RWPE2 (cell line): ENCODE data around the gene ANXA2.
A peak's percentile ranks its signal among the peaks of the same experiment; 100 is the strongest.
"Not testable (repeated sequence)": the region's sequence is repeated elsewhere in the genome, so short reads cannot be mapped to it uniquely, and the experiment has no call there.

Source experiments
- ATAC-seq: fragments of 200-7000 bp; cut with Tn5 transposase; 3 replicates; pipeline ENCODE4 v1.9.1; 2021; ENCODE audit warnings: low read depth
- DNase-seq: peaks from one replicate; pipeline ENCODE4 v3.0.0-alpha.2; 2020; ENCODE audit warnings: low spot score
- H3K27ac ChIP-seq: fragments of 450-650 bp; 2 replicates; pipeline ENCODE4 v1.5.1; 2017; ENCODE audit warnings: mild to moderate bottlenecking; ENCODE audit not compliant: poor library complexity, severe bottlenecking
- H3K27me3 ChIP-seq: fragments of 250-450 bp; sonication (Bioruptor Pico); 2 replicates; pipeline ENCODE4 v1.5.1; 2021; ENCODE audit warnings: mild to moderate bottlenecking, moderate library complexity; ENCODE audit not compliant: insufficient read depth, poor library complexity, severe bottlenecking
- H3K36me3 ChIP-seq: fragments of 250-450 bp; sonication (Bioruptor Pico); 2 replicates; pipeline ENCODE4 v1.5.1; 2020; ENCODE audit warnings: low read depth, mild to moderate bottlenecking, moderate library complexity
- H3K4me1 ChIP-seq: fragments of 250-450 bp; sonication (Bioruptor Pico); 2 replicates; pipeline ENCODE4 v1.5.1; 2021; ENCODE audit warnings: mild to moderate bottlenecking, moderate library complexity; ENCODE audit not compliant: insufficient read depth, poor library complexity, severe bottlenecking
- H3K4me3 ChIP-seq: fragments of 250-450 bp; sonication (Bioruptor Pico); 2 replicates; pipeline ENCODE4 v1.5.1; 2021; ENCODE audit warnings: mild to moderate bottlenecking, moderate library complexity; ENCODE audit not compliant: severe bottlenecking
- H3K9me3 ChIP-seq: fragments of 250-450 bp; sonication (Bioruptor Pico); 2 replicates; pipeline ENCODE4 v1.5.1; 2021; ENCODE audit warnings: mild to moderate bottlenecking, moderate library complexity; ENCODE audit not compliant: severe bottlenecking
- CTCF ChIP-seq: fragments of 450-650 bp; IDR thresholded peaks from one replicate; pipeline ENCODE4 v1.5.1; 2017; ENCODE audit warnings: mild to moderate bottlenecking, moderate library complexity; ENCODE audit not compliant: poor library complexity, severe bottlenecking

ANXA2 gene

DNA sequence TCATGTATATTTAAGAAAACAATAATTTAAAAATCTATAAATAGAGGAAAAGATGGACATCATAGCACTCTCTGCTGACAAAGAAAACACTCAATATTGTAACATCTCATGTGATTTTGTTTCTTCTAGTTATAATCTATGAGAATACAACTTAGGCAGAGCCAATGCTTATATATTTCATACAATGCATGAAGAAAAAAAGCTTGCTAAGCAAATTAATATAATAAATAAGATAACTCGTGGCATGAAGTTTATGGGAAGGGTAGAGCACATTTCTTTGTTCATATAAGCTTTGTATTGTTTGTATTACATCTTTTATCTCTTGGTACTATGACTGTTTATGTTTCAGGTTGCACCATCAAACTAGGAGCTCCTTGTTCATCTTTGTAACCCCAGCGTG, 7.6 kb upstream of the ANXA2 start:
- no peak for TF ChIP-seq CTCF
- peaks cover 62% of the 10 kb centered on the region for H3K4me1 ChIP-seq
- H3K27me3 ChIP-seq = no peaks in the 10 kb centered on the region
- H3K9me3 ChIP-seq = no peaks in the 10 kb centered on the region
- ATAC-seq (no peak), DNase-seq (no peak)
- peak overlapping the region; percentile 99 for H3K27ac ChIP-seq
- H3K4me3 ChIP-seq = no peak overlapping the region
- no peaks in the 10 kb centered on the region for H3K36me3 ChIP-seq

GRCh38 chr15:60404351-60404750, 6.6 kb upstream of the ANXA2 start:
- not testable (repeated sequence) for H3K36me3 ChIP-seq, H3K27me3 ChIP-seq, DNase-seq, ATAC-seq, H3K4me3 ChIP-seq, H3K27ac ChIP-seq, H3K9me3 ChIP-seq
- peaks cover 71% of the 10 kb centered on the region for H3K4me1 ChIP-seq

DNA sequence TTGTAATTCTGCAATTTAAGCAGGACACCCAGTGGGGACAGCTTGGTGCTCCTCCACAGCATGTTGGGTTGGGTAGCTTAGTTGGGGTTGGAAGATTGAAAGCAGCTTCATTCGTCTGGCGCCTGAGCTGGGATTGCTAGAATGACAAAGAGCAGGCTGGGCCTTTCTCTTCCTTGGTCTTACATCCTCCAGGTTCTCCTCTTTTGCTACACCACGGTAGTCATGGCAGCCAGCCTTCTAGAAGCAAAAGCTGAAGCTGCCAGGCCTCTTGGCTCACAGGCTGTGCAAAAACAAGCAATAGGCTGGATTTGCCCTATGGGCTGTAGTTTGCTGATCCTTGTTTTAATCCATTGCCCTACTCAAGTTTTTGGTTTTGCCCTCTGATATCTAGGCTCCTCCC, 3.2 kb upstream of the ANXA2 start:
- no peak for DNase-seq
- peak overlapping the region; percentile 99 for H3K27ac ChIP-seq
- ATAC-seq = no peak
- H3K36me3 ChIP-seq = peaks cover 15% of the 10 kb centered on the region
- no peaks in the 10 kb centered on the region for H3K9me3 ChIP-seq
- H3K27me3 ChIP-seq = no peaks in the 10 kb centered on the region
- no peak for TF ChIP-seq CTCF
- peaks cover 47% of the 10 kb centered on the region for H3K4me1 ChIP-seq
- no peak overlapping the region for H3K4me3 ChIP-seq

GRCh38 chr15:60399931-60400330, 2.1 kb upstream of the ANXA2 start:
- Histone ChIP-seq H3K27ac (peak overlapping the region; percentile 99), H3K36me3 (peaks cover 25% of the 10 kb centered on the region), H3K9me3 (no peaks in the 10 kb centered on the region), H3K4me3 (no peak overlapping the region), H3K27me3 (no peaks in the 10 kb centered on the region), H3K4me1 (peaks cover 45% of the 10 kb centered on the region)
- no peak for TF ChIP-seq CTCF
- ATAC-seq (peak; percentile 32), DNase-seq (no peak)

GRCh38 chr15:60399246-60399915, 1.6 kb upstream of the ANXA2 start:
- Histone ChIP-seq H3K9me3 (no peaks in the 10 kb centered on the region), H3K27ac (peak overlapping the region; percentile 99), H3K27me3 (no peaks in the 10 kb centered on the region), H3K4me1 (peaks cover 48% of the 10 kb centered on the region), H3K4me3 (no peak overlapping the region), H3K36me3 (peaks cover 30% of the 10 kb centered on the region)
- no peak for TF ChIP-seq CTCF
- ATAC-seq (no peak), DNase-seq (no peak)
